ENCODE measurements around the gene RABGAP1L.

Gene RABGAP1L

DNA sequence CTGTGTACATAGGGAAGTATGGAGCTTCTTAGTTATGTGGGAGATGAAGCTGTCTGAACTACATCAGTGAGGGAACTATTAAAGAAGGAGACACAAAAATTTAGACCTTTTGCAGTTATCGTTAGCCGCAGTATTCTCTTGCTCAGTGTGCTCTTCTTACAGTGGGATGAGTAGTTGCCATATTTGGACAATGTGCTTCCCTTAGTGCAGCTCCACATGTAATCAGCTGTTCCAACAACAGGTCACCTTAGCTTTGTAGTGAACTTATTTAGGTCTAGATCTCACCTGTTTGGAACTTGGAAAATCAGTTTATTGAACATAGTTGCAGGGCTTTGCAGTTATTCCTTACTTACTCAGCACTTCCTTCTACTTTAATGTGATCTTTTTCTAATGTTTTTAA, 306.5 kb downstream of the RABGAP1L start:
- no peak overlapping the region for H3K4me3 ChIP-seq (ENCODE audit: low read depth, low read length)
- in situ Hi-C loops (cut with HindIII; ENCODE audit: low sequenced_read_pairs), result no loop called here
- DNase-seq (ENCODE audit: low read depth), result no peak
- no peak for TF ChIP-seq CTCF (IDR thresholded peaks at IDR 0.05; ENCODE audit: low read depth, low read length, missing control alignments)

GRCh38 chr1:174466607-174467006, 307.3 kb downstream of the RABGAP1L start:
- H3K4me3 ChIP-seq (ENCODE audit: low read depth, low read length), result no peak overlapping the region
- DNase-seq (ENCODE audit: low read depth), result no peak
- in situ Hi-C loops (cut with HindIII; ENCODE audit: low sequenced_read_pairs), result no loop called here
- no peak for TF ChIP-seq CTCF (IDR thresholded peaks at IDR 0.05; ENCODE audit: low read depth, low read length, missing control alignments)

DNA sequence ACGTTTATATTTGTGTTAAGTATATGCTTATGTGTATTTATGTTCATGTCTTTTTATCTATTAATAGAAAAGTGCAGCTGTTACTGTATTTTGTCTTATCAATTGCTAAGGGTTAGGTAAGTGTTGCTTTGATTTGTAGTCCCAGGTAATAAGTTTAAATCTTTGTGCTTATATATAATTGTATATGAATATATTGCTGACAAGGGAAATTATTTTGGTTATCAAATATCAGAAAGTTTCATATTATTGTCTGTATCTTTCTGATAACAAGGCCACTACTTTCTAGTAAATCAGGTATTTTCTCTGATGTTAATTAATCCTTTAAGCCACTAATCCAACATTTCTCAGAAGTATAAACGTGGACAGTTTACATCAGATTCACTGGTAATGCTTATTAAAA, 309.7 kb downstream of the RABGAP1L start:
- TF ChIP-seq CTCF (IDR thresholded peaks at IDR 0.05; ENCODE audit: low read depth, low read length, missing control alignments), result no peak
- in situ Hi-C loops (cut with HindIII; ENCODE audit: low sequenced_read_pairs), result no loop called here
- no peak overlapping the region for H3K4me3 ChIP-seq (ENCODE audit: low read depth, low read length)
- no peak for DNase-seq (ENCODE audit: low read depth)

- no peak overlapping the region for H3K4me3 ChIP-seq (ENCODE audit: low read depth, low read length)
- TF ChIP-seq CTCF (IDR thresholded peaks at IDR 0.05; ENCODE audit: low read depth, low read length, missing control alignments), result no peak
- DNase-seq (ENCODE audit: low read depth), result no peak
- in situ Hi-C loops (cut with HindIII; ENCODE audit: low sequenced_read_pairs), result no loop called here
Measured at GRCh38 chr1:174469687-174470086, 310.4 kb downstream of the RABGAP1L start.

GRCh38 chr1:174479281-174479680, 320.0 kb downstream of the RABGAP1L start:
- in situ Hi-C loops (cut with HindIII; ENCODE audit: low sequenced_read_pairs), result no loop called here
- no peak for TF ChIP-seq CTCF (IDR thresholded peaks at IDR 0.05; ENCODE audit: low read depth, low read length, missing control alignments)
- H3K4me3 ChIP-seq (ENCODE audit: low read depth, low read length), result no peak overlapping the region
- no peak for DNase-seq (ENCODE audit: low read depth)

DNA sequence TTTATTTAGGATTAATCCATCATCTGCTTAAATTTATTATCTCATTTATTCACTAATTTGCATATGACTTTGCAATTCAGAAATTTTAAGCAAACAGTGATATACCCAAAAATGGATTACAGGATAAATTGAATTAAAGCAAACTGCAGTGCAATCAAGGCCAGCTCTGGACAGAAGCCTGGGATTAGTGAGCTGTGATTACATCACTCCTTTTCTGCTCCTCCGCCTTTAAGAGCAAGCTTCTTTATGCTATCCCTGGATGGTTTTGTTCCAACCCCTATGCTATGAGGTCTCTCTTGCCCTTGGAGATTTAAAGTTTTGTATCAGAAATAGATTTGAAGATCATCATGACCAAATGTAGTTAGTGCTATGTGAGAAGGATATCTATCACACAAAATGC, 321.0 kb downstream of the RABGAP1L start:
- no peak for DNase-seq (ENCODE audit: low read depth)
- no peak for TF ChIP-seq CTCF (IDR thresholded peaks at IDR 0.05; ENCODE audit: low read depth, low read length, missing control alignments)
- in situ Hi-C loops (cut with HindIII; ENCODE audit: low sequenced_read_pairs), result no loop called here
- H3K4me3 ChIP-seq (ENCODE audit: low read depth, low read length), result no peak overlapping the region

DNA sequence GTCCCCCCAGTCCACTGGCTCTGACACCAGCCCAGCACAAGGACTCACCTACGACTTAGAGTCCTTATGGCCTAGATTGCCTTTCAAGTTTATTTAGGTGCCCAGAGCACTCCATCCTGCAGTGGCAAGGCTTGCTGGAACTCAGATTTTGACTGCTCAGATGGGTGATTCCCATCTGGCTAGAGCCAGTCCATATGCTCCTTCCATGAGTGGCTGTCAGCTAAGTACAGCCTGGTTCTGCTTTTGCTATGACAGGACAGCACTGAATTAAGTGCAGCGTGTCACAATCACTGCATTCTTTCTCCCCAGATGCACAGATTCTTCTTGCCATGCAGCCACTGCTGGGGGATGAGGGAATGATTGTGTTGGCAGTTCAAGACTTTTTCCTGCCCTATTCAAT, 332.3 kb downstream of the RABGAP1L start:
- no peak for DNase-seq (ENCODE audit: low read depth)
- TF ChIP-seq CTCF (IDR thresholded peaks at IDR 0.05; ENCODE audit: low read depth, low read length, missing control alignments), result no peak
- in situ Hi-C loops (cut with HindIII; ENCODE audit: low sequenced_read_pairs), result no loop called here
- no peak overlapping the region for H3K4me3 ChIP-seq (ENCODE audit: low read depth, low read length)
